ENCODE measurements around the gene MDGA2.

The MDGA2 gene

GRCh38 chr14:47150267-47150666 is 525.1 kb downstream of the MDGA2 start:
- no peak for TF ChIP-seq RAD21 (IDR thresholded peaks at IDR 0.05; ENCODE audit: low read depth)
- TF ChIP-seq YY1 (IDR thresholded peaks at IDR 0.05; ENCODE audit: low read depth): no peak
- no peak for TF ChIP-seq ZBTB7A (IDR thresholded peaks at IDR 0.05; ENCODE audit: low read depth)
- TF ChIP-seq FOXM1 (IDR thresholded peaks at IDR 0.05; ENCODE audit: borderline replicate concordance, low read depth): peak; percentile 48; the same call in 1 of the 2 replicates
- no peak for TF ChIP-seq REST (IDR thresholded peaks at IDR 0.05; ENCODE audit: low read depth)
- no peak for TF ChIP-seq MAX (IDR thresholded peaks at IDR 0.05)
- peak; percentile 68; the same call in 1 of the 2 replicates for TF ChIP-seq EP300 (IDR thresholded peaks at IDR 0.05; ENCODE audit: borderline replicate concordance)
- TF ChIP-seq USF1 (IDR thresholded peaks at IDR 0.05): no peak
- TF ChIP-seq TCF12 (IDR thresholded peaks at IDR 0.05; ENCODE audit: low read depth): peak; percentile 77
- TF ChIP-seq EGR1 (IDR thresholded peaks at IDR 0.05): no peak
- no peak for TF ChIP-seq CEBPB (IDR thresholded peaks at IDR 0.05)
- TF ChIP-seq TAF1 (IDR thresholded peaks at IDR 0.05; ENCODE audit: low read depth): no peak
- TF ChIP-seq TEAD4 (IDR thresholded peaks at IDR 0.05): peak; percentile 68
- TF ChIP-seq CREB1 (IDR thresholded peaks at IDR 0.05; ENCODE audit: low read depth): no peak
- TF ChIP-seq NFIC (IDR thresholded peaks at IDR 0.05): peak; percentile 77

GRCh38 chr14:47149326-47149725 is 526.1 kb downstream of the MDGA2 start:
- peak; percentile 27; the same call in 1 of the 2 replicates for TF ChIP-seq TEAD4 (IDR thresholded peaks at IDR 0.05)
- no peak for TF ChIP-seq ZBTB7A (IDR thresholded peaks at IDR 0.05; ENCODE audit: low read depth)

GRCh38 chr14:47148686-47149085 is 526.7 kb downstream of the MDGA2 start:
- TF ChIP-seq CREB1 (IDR thresholded peaks at IDR 0.05; ENCODE audit: low read depth): no peak
- TF ChIP-seq EP300 (IDR thresholded peaks at IDR 0.05; ENCODE audit: borderline replicate concordance): no peak
- no peak for TF ChIP-seq RAD21 (IDR thresholded peaks at IDR 0.05; ENCODE audit: low read depth)
- TF ChIP-seq EGR1 (IDR thresholded peaks at IDR 0.05): no peak
- no peak for TF ChIP-seq TAF1 (IDR thresholded peaks at IDR 0.05; ENCODE audit: low read depth)
- no peak for TF ChIP-seq FOXM1 (IDR thresholded peaks at IDR 0.05; ENCODE audit: borderline replicate concordance, low read depth)
- TF ChIP-seq USF1 (IDR thresholded peaks at IDR 0.05): no peak
- TF ChIP-seq TEAD4 (IDR thresholded peaks at IDR 0.05): no peak
- TF ChIP-seq YY1 (IDR thresholded peaks at IDR 0.05; ENCODE audit: low read depth): no peak
- no peak for TF ChIP-seq TCF12 (IDR thresholded peaks at IDR 0.05; ENCODE audit: low read depth)
- no peak for TF ChIP-seq CEBPB (IDR thresholded peaks at IDR 0.05)
- TF ChIP-seq ZBTB7A (IDR thresholded peaks at IDR 0.05; ENCODE audit: low read depth): no peak
- no peak for TF ChIP-seq MAX (IDR thresholded peaks at IDR 0.05)
- TF ChIP-seq NFIC (IDR thresholded peaks at IDR 0.05): no peak
- TF ChIP-seq REST (IDR thresholded peaks at IDR 0.05; ENCODE audit: low read depth): no peak

- TF ChIP-seq EGR1 (IDR thresholded peaks at IDR 0.05): no peak
- no peak for TF ChIP-seq MAX (IDR thresholded peaks at IDR 0.05)
- no peak for TF ChIP-seq REST (IDR thresholded peaks at IDR 0.05; ENCODE audit: low read depth)
- TF ChIP-seq TCF12 (IDR thresholded peaks at IDR 0.05; ENCODE audit: low read depth): no peak
- no peak for TF ChIP-seq TAF1 (IDR thresholded peaks at IDR 0.05; ENCODE audit: low read depth)
- TF ChIP-seq TEAD4 (IDR thresholded peaks at IDR 0.05): no peak
- no peak for TF ChIP-seq CREB1 (IDR thresholded peaks at IDR 0.05; ENCODE audit: low read depth)
- TF ChIP-seq USF1 (IDR thresholded peaks at IDR 0.05): no peak
- TF ChIP-seq YY1 (IDR thresholded peaks at IDR 0.05; ENCODE audit: low read depth): no peak
- TF ChIP-seq EP300 (IDR thresholded peaks at IDR 0.05; ENCODE audit: borderline replicate concordance): no peak
- no peak for TF ChIP-seq FOXM1 (IDR thresholded peaks at IDR 0.05; ENCODE audit: borderline replicate concordance, low read depth)
- TF ChIP-seq RAD21 (IDR thresholded peaks at IDR 0.05; ENCODE audit: low read depth): no peak
- no peak for TF ChIP-seq CEBPB (IDR thresholded peaks at IDR 0.05)
- no peak for TF ChIP-seq NFIC (IDR thresholded peaks at IDR 0.05)
- TF ChIP-seq ZBTB7A (IDR thresholded peaks at IDR 0.05; ENCODE audit: low read depth): no peak
Measured at GRCh38 chr14:47120645-47121044, 554.8 kb downstream of the MDGA2 start.
